B cell (primary cell): Measurements from ENCODE around the gene SMAD7.

Experiments used
- EZH2 ChIP-seq: IDR thresholded peaks from 2 replicates; pipeline ENCODE4 v1.6.1; 2012; ENCODE audit warnings: borderline replicate concordance, low read depth, mild to moderate bottlenecking, moderate library complexity, low read length; ENCODE audit not compliant: insufficient read depth, poor library complexity, severe bottlenecking
- TF ChIP-seq, protein P1 (sequence below): fragments of 200-600 bp; IDR thresholded peaks from one replicate; pipeline ENCODE4 v1.8.0; 2022; ENCODE audit warnings: antibody characterized with exemption, mild to moderate bottlenecking

DNA sequence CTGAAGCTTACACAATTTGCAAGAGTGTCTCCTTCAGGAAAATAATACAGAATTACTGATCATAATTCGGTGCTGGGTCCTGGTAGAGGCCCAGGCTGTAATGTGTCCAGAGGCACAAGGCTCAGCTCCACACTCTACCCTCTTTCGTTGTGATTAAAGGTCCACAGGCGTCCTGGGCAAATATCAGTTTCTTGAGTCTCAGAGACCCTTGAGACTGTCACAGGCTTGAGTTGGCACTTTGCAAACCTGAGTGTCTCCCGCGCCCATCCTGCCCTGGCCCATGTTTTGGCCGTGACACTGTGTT lies 46.9 kb upstream of the SMAD7 start:
- TF ChIP-seq EZH2: no peak
- TF ChIP-seq, protein P1, sequence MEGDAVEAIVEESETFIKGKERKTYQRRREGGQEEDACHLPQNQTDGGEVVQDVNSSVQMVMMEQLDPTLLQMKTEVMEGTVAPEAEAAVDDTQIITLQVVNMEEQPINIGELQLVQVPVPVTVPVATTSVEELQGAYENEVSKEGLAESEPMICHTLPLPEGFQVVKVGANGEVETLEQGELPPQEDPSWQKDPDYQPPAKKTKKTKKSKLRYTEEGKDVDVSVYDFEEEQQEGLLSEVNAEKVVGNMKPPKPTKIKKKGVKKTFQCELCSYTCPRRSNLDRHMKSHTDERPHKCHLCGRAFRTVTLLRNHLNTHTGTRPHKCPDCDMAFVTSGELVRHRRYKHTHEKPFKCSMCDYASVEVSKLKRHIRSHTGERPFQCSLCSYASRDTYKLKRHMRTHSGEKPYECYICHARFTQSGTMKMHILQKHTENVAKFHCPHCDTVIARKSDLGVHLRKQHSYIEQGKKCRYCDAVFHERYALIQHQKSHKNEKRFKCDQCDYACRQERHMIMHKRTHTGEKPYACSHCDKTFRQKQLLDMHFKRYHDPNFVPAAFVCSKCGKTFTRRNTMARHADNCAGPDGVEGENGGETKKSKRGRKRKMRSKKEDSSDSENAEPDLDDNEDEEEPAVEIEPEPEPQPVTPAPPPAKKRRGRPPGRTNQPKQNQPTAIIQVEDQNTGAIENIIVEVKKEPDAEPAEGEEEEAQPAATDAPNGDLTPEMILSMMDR: no peak
